Liver (tissue), 9 donors: ENCODE results near the gene KRTAP17-1. TPM values are rescaled to one million over a fixed set of nuclear protein-coding genes. Genes with fewer than 3 reads are reported as not detected.
"Not testable (repeated sequence)": the region's sequence is repeated elsewhere in the genome, so short reads cannot be mapped to it uniquely, and the experiment has no call there.

Source experiments
- DNase-seq: peaks from one replicate; pipeline ENCODE4 v3.0.0-alpha.2; 2017; ENCODE audit warnings: low spot score
- H3K27ac ChIP-seq, 2 donors: one replicate each; pipeline ENCODE4 v1.7.0; 2013; ENCODE audit warnings: inconsistent platforms in 2 of 2, low read length in 2 of 2, control low read depth in 1 of 2, low read depth in 1 of 2, mild to moderate bottlenecking in 1 of 2
- H3K27me3 ChIP-seq, 4 donors: one replicate each; pipeline versions ENCODE4 v1.6.1 to v1.7.0; 2013; ENCODE audit warnings: low read length in 3 of 4, inconsistent platforms in 1 of 4, mild to moderate bottlenecking in 1 of 4, moderate library complexity in 1 of 4; ENCODE audit not compliant: control insufficient read depth in 4 of 4, insufficient read depth in 4 of 4
- H3K36me3 ChIP-seq, 4 donors: one replicate each; pipeline versions ENCODE4 v1.6.1 to v1.7.0; 2013; ENCODE audit warnings: low read length in 3 of 4, mild to moderate bottlenecking in 3 of 4, low read depth in 1 of 4, moderate library complexity in 1 of 4; ENCODE audit not compliant: control insufficient read depth in 4 of 4, insufficient read depth in 3 of 4
- H3K4me1 ChIP-seq, 4 donors: one replicate each; pipeline versions ENCODE4 v1.6.1 to v1.7.0; 2013; ENCODE audit warnings: low read length in 3 of 4, mild to moderate bottlenecking in 3 of 4, moderate library complexity in 1 of 4; ENCODE audit not compliant: control insufficient read depth in 4 of 4, insufficient read depth in 4 of 4
- H3K4me3 ChIP-seq, 3 donors: one replicate each; pipeline versions ENCODE4 v1.6.1 to v1.7.0; 2013; ENCODE audit warnings: low read length in 3 of 3, control low read depth in 1 of 3, low read depth in 1 of 3, mild to moderate bottlenecking in 1 of 3
- H3K9ac ChIP-seq, 2 donors: one replicate each; pipeline ENCODE4 v1.7.0; 2013; ENCODE audit warnings: low read length in 2 of 2, mild to moderate bottlenecking in 2 of 2, moderate library complexity in 2 of 2, control low read depth in 1 of 2, low read depth in 1 of 2
- H3K9me3 ChIP-seq, 4 donors: one replicate each; pipeline versions ENCODE4 v1.6.1 to v1.7.0; 2013; ENCODE audit warnings: low read length in 3 of 4; ENCODE audit not compliant: control insufficient read depth in 4 of 4
- ATF3 ChIP-seq: IDR thresholded peaks from 2 replicates; pipeline ENCODE4 v1.6.1; 2016; ENCODE audit warnings: antibody characterized with exemption
- EGR1 ChIP-seq, 2 donors: IDR thresholded peaks; 2 replicates each; pipeline ENCODE4 v1.6.1; 2016 to 2018; ENCODE audit warnings: antibody characterized with exemption in 2 of 2, low read depth in 2 of 2
- FOXA2 ChIP-seq: IDR thresholded peaks from 2 replicates; pipeline ENCODE4 v1.6.1; 2016; ENCODE audit warnings: antibody characterized with exemption
- GABPA ChIP-seq, 2 donors: IDR thresholded peaks in 1 of 2; conservative IDR thresholded peaks in 1 of 2; 2 replicates each; pipeline ENCODE4 v1.6.1; 2016; ENCODE audit warnings: antibody characterized with exemption in 2 of 2, mild to moderate bottlenecking in 1 of 2, moderate library complexity in 1 of 2
- HNF4A ChIP-seq, 2 donors: conservative IDR thresholded peaks; 2 replicates each; pipeline ENCODE4 v1.6.1; 2016; ENCODE audit warnings: antibody characterized with exemption in 2 of 2, mild to moderate bottlenecking in 2 of 2
- HNF4G ChIP-seq: IDR thresholded peaks from 2 replicates; pipeline ENCODE4 v1.6.1; 2016; ENCODE audit warnings: antibody characterized with exemption
- JUND ChIP-seq, 2 donors: IDR thresholded peaks; 2 replicates each; pipeline ENCODE4 v1.6.1; 2016; ENCODE audit warnings: antibody characterized with exemption in 2 of 2
- MAX ChIP-seq: IDR thresholded peaks from 2 replicates; pipeline ENCODE4 v1.6.1; 2016; ENCODE audit warnings: antibody characterized with exemption
- NR2F2 ChIP-seq: IDR thresholded peaks from 2 replicates; pipeline ENCODE4 v1.6.1; 2016; ENCODE audit warnings: antibody characterized with exemption
- RAD21 ChIP-seq, 2 donors: IDR thresholded peaks; 2 replicates each; pipeline ENCODE4 v1.6.1; 2016; ENCODE audit warnings: antibody characterized with exemption in 2 of 2, mild to moderate bottlenecking in 2 of 2
- REST ChIP-seq: IDR thresholded peaks from 2 replicates; pipeline ENCODE4 v1.6.1; 2016; ENCODE audit warnings: antibody characterized with exemption, mild to moderate bottlenecking
- RXRA ChIP-seq, 2 donors: IDR thresholded peaks; 2 replicates each; pipeline ENCODE4 v1.6.1; 2017 to 2018; ENCODE audit warnings: antibody characterized with exemption in 2 of 2, mild to moderate bottlenecking in 1 of 2
- SP1 ChIP-seq: IDR thresholded peaks from 2 replicates; pipeline ENCODE4 v1.6.1; 2018; ENCODE audit warnings: antibody characterized with exemption, mild to moderate bottlenecking
- TAF1 ChIP-seq: conservative IDR thresholded peaks from 2 replicates; pipeline ENCODE4 v1.6.1; 2016; ENCODE audit warnings: antibody characterized with exemption, mild to moderate bottlenecking
- YY1 ChIP-seq: IDR thresholded peaks from 2 replicates; pipeline ENCODE4 v1.6.1; 2016; ENCODE audit warnings: antibody characterized with exemption, mild to moderate bottlenecking
- ZBTB33 ChIP-seq: IDR thresholded peaks from 2 replicates; pipeline ENCODE4 v1.6.1; 2016; ENCODE audit warnings: antibody characterized with exemption
- WGBS: extraction: QIAGEN DNeasy Blood & Tissue Kit; methylation state at CpG from one replicate; pipeline ENCODE4 v1.1.7; 2013; 5-methylcytosine and 5-hydroxymethylcytosine counted together
- polyA plus RNA-seq, 2 donors: library from polyadenylated mRNA; stranded (reverse) in 1 of 2; unstranded in 1 of 2; fragments of 200-250 nt in 1 of 2; fragments of >200 nt in 1 of 2; fragmentation: Nextera tagmentation in 1 of 2; extraction: Ambion mirVana in 1 of 2; gene quantifications; one replicate each; pipeline versions ENCODE4 v1.2.1 to v1.2.3, GENCODE V29; 2013 to 2015
- total RNA-seq, 2 donors: library from RNA; depleted of rRNA; stranded (reverse); fragments of >200 nt; gene quantifications; one replicate each; pipeline ENCODE4 v1.2.3, GENCODE V29; 2014
- donor health status: healthy.
- donor health status: healthy.
- donor health status: healthy.
- donor health status: healthy.
- donor health status: healthy.

KRTAP17-1 gene
- total and polyA plus RNA-seq, 4 donors = not detected

GRCh38 chr17:41284043-41284442 is 31.5 kb downstream of the KRTAP17-1 start:
- no peak overlapping the region for H3K27ac ChIP-seq
- H3K4me1 ChIP-seq = no peaks in the 10 kb centered on the region
- H3K9ac ChIP-seq = no peak overlapping the region
- H3K27me3 ChIP-seq = peaks cover 0 to 3% (median 0%) of the 10 kb centered on the region in 4 donors
- H3K9me3 ChIP-seq = peaks cover 0 to 3% (median 0%) of the 10 kb centered on the region in 4 donors
- no peak overlapping the region for H3K4me3 ChIP-seq
- no peaks in the 10 kb centered on the region for H3K36me3 ChIP-seq
- DNase-seq = no peak
- WGBS = 57% methylated on average over 3 of the region's 3 CpGs
- TF ChIP-seq ATF3 (no peak), HNF4G (no peak), ZBTB33 (no peak), JUND (IDR thresholded peaks at IDR 0.05) (no peak), GABPA (IDR thresholded peaks at IDR 0.05 in 1 of 2, conservative IDR thresholded peaks at IDR 0.05 in 1 of 2) (no peak), RAD21 (IDR thresholded peaks at IDR 0.05) (no peak), REST (no peak), FOXA2 (no peak), HNF4A (conservative IDR thresholded peaks at IDR 0.05) (no peak)

GRCh38 chr17:41278176-41278955 is 37.1 kb downstream of the KRTAP17-1 start:
- no peaks in the 10 kb centered on the region for H3K36me3 ChIP-seq
- H3K9ac ChIP-seq = no peak overlapping the region
- WGBS = 86% methylated on average over 3 of the region's 3 CpGs
- no peak overlapping the region for H3K27ac ChIP-seq
- no peaks in the 10 kb centered on the region for H3K4me1 ChIP-seq
- peaks cover 0 to 3% (median 0%) of the 10 kb centered on the region in 4 donors for H3K9me3 ChIP-seq
- no peak overlapping the region for H3K4me3 ChIP-seq
- DNase-seq = no peak
- H3K27me3 ChIP-seq = peaks cover 0 to 3% (median under 1%) of the 10 kb centered on the region in 4 donors
- TF ChIP-seq HNF4G (no peak), YY1 (no peak), MAX (no peak), GABPA (IDR thresholded peaks at IDR 0.05 in 1 of 2, conservative IDR thresholded peaks at IDR 0.05 in 1 of 2) (no peak), EGR1 (IDR thresholded peaks at IDR 0.05; ENCODE audit: low read depth in 2 of 2) (no peak), NR2F2 (no peak), RAD21 (IDR thresholded peaks at IDR 0.05) (no peak), RXRA (IDR thresholded peaks at IDR 0.05) (no peak), TAF1 (no peak), SP1 (no peak)

- not testable (repeated sequence) for H3K4me1 ChIP-seq, H3K27me3 ChIP-seq, H3K4me3 ChIP-seq, DNase-seq, H3K9ac ChIP-seq, H3K9me3 ChIP-seq, H3K27ac ChIP-seq, H3K36me3 ChIP-seq
- WGBS = 74% methylated on average over 3 of the region's 3 CpGs
Observed at GRCh38 chr17:41275648-41276190, 39.8 kb downstream of the KRTAP17-1 start, which contains the start of gene KRTAP9-7. Gene KRTAP9-7 (plus strand): TSS chr17:41275698. CDS start chr17:41275698, 0 bp downstream.
